A673 (cell line): ENCODE data around the gene FANCG.

Experiments
- CTCF ChIP-seq: fragments of 300-800, 200-600 bp; sonication (generic); conservative IDR thresholded peaks from 2 replicates; pipeline ENCODE4 v1.5.1; 2017; ENCODE audit warnings: low read depth, mild to moderate bottlenecking, antibody characterized with exemption, low read length, moderate library complexity, mixed read lengths
- EZH2 ChIP-seq: fragments of 200-600 bp; sonication (generic); IDR thresholded peaks from 2 replicates; pipeline ENCODE4 v1.6.1; 2017; ENCODE audit warnings: borderline replicate concordance, low read depth, mild to moderate bottlenecking, mixed read lengths, antibody characterized with exemption, low read length; ENCODE audit not compliant: poor library complexity, severe bottlenecking

GRCh38 chr9:35042891-35043545 is 36.7 kb downstream of the FANCG start:
- TF ChIP-seq CTCF (no peak), EZH2 (no peak)
